ENCODE data around the gene IFNL4. TPM values are rescaled to one million over a fixed set of nuclear protein-coding genes. Genes with fewer than 3 reads are reported as not detected.

The IFNL4 gene
- total and polyA plus RNA-seq, 2 of the 4 experiments (the other 2 are of a cell fraction) = not detected

- Histone ChIP-seq H3K56ac (ENCODE audit: extremely low read depth, insufficient read depth, low read length) (no peak overlapping the region), H3K4me3 (ENCODE audit: insufficient read depth, low read depth, low read length) (no peak overlapping the region), H2AK5ac (ENCODE audit: low read depth, low read length) (no peak overlapping the region), H3K4me2 (ENCODE audit: low read depth, low read length) (no peak overlapping the region), H3K9me1 (ENCODE audit: insufficient read depth, low read length) (no peaks in the 10 kb centered on the region), H3K27ac (ENCODE audit: insufficient read depth, low read length) (no peak overlapping the region), H3K79me1 (ENCODE audit: low read depth in 1 of 2, low read length in 2 of 2) (no peaks in the 10 kb centered on the region), H4K20me1 (ENCODE audit: insufficient read depth, low read length) (no peaks in the 10 kb centered on the region), H4K8ac (ENCODE audit: low read depth in 2 of 2, low read length in 2 of 2) (no peak overlapping the region), H3K18ac (ENCODE audit: low read depth, low read length) (no peak overlapping the region), H3K27me3 (ENCODE audit: control insufficient read depth, insufficient read depth, low read length) (peaks cover 41% of the 10 kb centered on the region), H2AK9ac (replicated peaks; ENCODE audit: low read depth, low read length, poor library complexity) (no peak overlapping the region), H2BK120ac (ENCODE audit: low read depth, low read length) (no peak overlapping the region), H4K5ac (ENCODE audit: low read depth, low read length) (no peak overlapping the region), H2BK20ac (ENCODE audit: low read depth, low read length) (no peak overlapping the region), H3K23ac (ENCODE audit: low read depth, low read length) (no peak overlapping the region), H2BK15ac (ENCODE audit: low read depth, low read length) (no peak overlapping the region), H2BK5ac (ENCODE audit: low read depth, low read length, poor library complexity, severe bottlenecking) (no peak overlapping the region), H3K14ac (replicated peaks; ENCODE audit: low read depth, low read length) (no peak overlapping the region), H3K4me1 (ENCODE audit: control insufficient read depth, insufficient read depth, low read length) (no peaks in the 10 kb centered on the region), H2AFZ (replicated peaks; ENCODE audit: low read length, poor library complexity) (no peak overlapping the region), H3K4ac (ENCODE audit: low read depth, low read length) (no peak overlapping the region), H3K36me3 (ENCODE audit: control insufficient read depth, insufficient read depth, low read length) (no peaks in the 10 kb centered on the region), H3K9me3 (ENCODE audit: control insufficient read depth, insufficient read depth, low read length) (no peaks in the 10 kb centered on the region), H4K91ac (ENCODE audit: insufficient read depth, low read depth, low read length) (no peak overlapping the region), H3K9ac (ENCODE audit: low read depth, low read length) (no peak overlapping the region)
- in situ Hi-C loops (cut with MboI; ENCODE audit: low sequenced_read_pairs) (loop anchor here (25.0 kb wide), 1 partner anchor 744 kb away; no protein-coding TSS in a partner anchor), intact Hi-C loops (cut with micrococcal nuclease) (no loop called here), dilution Hi-C loops (cut with HindIII; ENCODE audit: low sequenced_read_pairs, unreplicated experiment) (no loop called here)
- no peak for DNase-seq
- ChIA-PET POLR2A (ENCODE audit: unreplicated experiment) (no interaction called here), CTCF (no interaction called here)
- no peak for ATAC-seq (ENCODE audit: low read depth)
- WGBS, 2 experiments (ENCODE audit: extremely low coverage in 2 of 2, insufficient read length in 1 of 2) = 83% methylated on average over 2 of the region's 6 CpGs; no CpG with 5 or more reads in 1 of the 2 experiments
- TF ChIP-seq USF2 (IDR thresholded peaks at IDR 0.05; ENCODE audit: low read depth, low read length) = no peak
- TF ChIP-seq RAD21 (IDR thresholded peaks at IDR 0.05; ENCODE audit: low read length) = no peak
- TF ChIP-seq BHLHE40 (IDR thresholded peaks at IDR 0.05; ENCODE audit: low read depth, low read length) = no peak
- no peak for TF ChIP-seq MXI1 (IDR thresholded peaks at IDR 0.05; ENCODE audit: borderline replicate concordance, low read depth, low read length)
- TF ChIP-seq MAZ (IDR thresholded peaks at IDR 0.05; ENCODE audit: borderline replicate concordance, low read depth, low read length) = no peak
- TF ChIP-seq ELK1 (IDR thresholded peaks at IDR 0.05; ENCODE audit: borderline replicate concordance, low read depth, low read length) = no peak
- TF ChIP-seq SMC3 (IDR thresholded peaks at IDR 0.05; ENCODE audit: low read depth, low read length) = no peak
- TF ChIP-seq POLR2A (IDR thresholded peaks at IDR 0.05; ENCODE audit: low read depth, low read length) = no peak
- TF ChIP-seq FOS (IDR thresholded peaks at IDR 0.05; ENCODE audit: low read depth, low read length) = no peak
- BruUV-seq (replicated peaks) = no TSS peak
These were observed 42.5 kb downstream of the IFNL4 start for GRCh38 chr19:39206122-39206521.

Data from IMR-90 (cell line).